Activated CD4-positive, alpha-beta T cell treated with anti-CD3 and anti-CD28 coated beads for 4 hours (primary cell): ENCODE results near the gene MAPKAP1.
A peak's percentile ranks its signal among the peaks of the same experiment; 100 is the strongest.

ENCODE experiments used
- DNase-seq, 2 donors: peaks; one replicate each; pipeline ENCODE4 v3.0.0-alpha.2; 2020

MAPKAP1 gene

GRCh38 chr9:125674981-125675973, 31.7 kb downstream of the MAPKAP1 start:
- DNase-seq, result no peak

- DNase-seq, result no peak
Measured at GRCh38 chr9:125672876-125673275, 34.1 kb downstream of the MAPKAP1 start.

- DNase-seq, result no peak
Measured at GRCh38 chr9:125663127-125663526, 43.9 kb downstream of the MAPKAP1 start.

- DNase-seq, result no peak
Measured at GRCh38 chr9:125660557-125660956, 46.5 kb downstream of the MAPKAP1 start.

GRCh38 chr9:125659954-125660353, 47.1 kb downstream of the MAPKAP1 start:
- DNase-seq, result no peak

- DNase-seq, result no peak
Measured at GRCh38 chr9:125659201-125659840, 47.7 kb downstream of the MAPKAP1 start.

GRCh38 chr9:125656560-125656959, 50.4 kb downstream of the MAPKAP1 start:
- DNase-seq, result no peak

GRCh38 chr9:125655691-125656410, 51.2 kb downstream of the MAPKAP1 start:
- DNase-seq, result no peak

- no peak for DNase-seq
Measured at GRCh38 chr9:125655066-125655633, 51.9 kb downstream of the MAPKAP1 start.

GRCh38 chr9:125654121-125654520, 52.9 kb downstream of the MAPKAP1 start:
- DNase-seq, result no peak

GRCh38 chr9:125653325-125653724, 53.7 kb downstream of the MAPKAP1 start:
- no peak for DNase-seq

- no peak for DNase-seq
Measured at GRCh38 chr9:125652759-125653158, 54.2 kb downstream of the MAPKAP1 start.

GRCh38 chr9:125652233-125652594, 54.8 kb downstream of the MAPKAP1 start:
- no peak for DNase-seq

GRCh38 chr9:125651576-125652232, 55.3 kb downstream of the MAPKAP1 start:
- no peak for DNase-seq

- DNase-seq, result peak in 1 of 2 donors; percentile 10
Measured at GRCh38 chr9:125650271-125650737, 56.7 kb downstream of the MAPKAP1 start.

GRCh38 chr9:125649826-125650225, 57.2 kb downstream of the MAPKAP1 start:
- no peak for DNase-seq

GRCh38 chr9:125649315-125649714, 57.7 kb downstream of the MAPKAP1 start:
- DNase-seq, result peak in 1 of 2 donors; percentile 17

GRCh38 chr9:125648294-125648693, 58.7 kb downstream of the MAPKAP1 start:
- DNase-seq, result no peak

- no peak for DNase-seq
Measured at GRCh38 chr9:125646621-125647100, 60.3 kb downstream of the MAPKAP1 start.

GRCh38 chr9:125646217-125646616, 60.8 kb downstream of the MAPKAP1 start:
- no peak for DNase-seq

- no peak for DNase-seq
Measured at GRCh38 chr9:125644819-125645507, 62.0 kb downstream of the MAPKAP1 start.

GRCh38 chr9:125642311-125642710, 64.7 kb downstream of the MAPKAP1 start:
- no peak for DNase-seq
